Mucosa of rectum (tissue), 2 donors: ENCODE results near the gene SH2B3.
A peak's percentile ranks its signal among the peaks of the same experiment; 100 is the strongest.
"Not testable (repeated sequence)": the region's sequence is repeated elsewhere in the genome, so short reads cannot be mapped to it uniquely, and the experiment has no call there.

Experiments used
- H3K27ac ChIP-seq, 2 donors: one replicate each; pipeline ENCODE4 v1.7.0; 2013; ENCODE audit warnings: inconsistent platforms in 2 of 2, low read depth in 2 of 2, low read length in 2 of 2
- H3K27me3 ChIP-seq, 2 donors: one replicate each; pipeline ENCODE4 v1.7.0; 2013; ENCODE audit warnings: low read length in 2 of 2; ENCODE audit not compliant: control insufficient read depth in 2 of 2, insufficient read depth in 2 of 2
- H3K36me3 ChIP-seq, 2 donors: one replicate each; pipeline ENCODE4 v1.7.0; 2013; ENCODE audit warnings: low read length in 2 of 2; ENCODE audit not compliant: control insufficient read depth in 2 of 2, insufficient read depth in 2 of 2
- H3K4me1 ChIP-seq, 2 donors: one replicate each; pipeline ENCODE4 v1.7.0; 2013; ENCODE audit warnings: low read length in 2 of 2, mild to moderate bottlenecking in 1 of 2; ENCODE audit not compliant: control insufficient read depth in 2 of 2, insufficient read depth in 2 of 2
- H3K4me3 ChIP-seq, 2 donors: one replicate each; pipeline ENCODE4 v1.7.0; 2013; ENCODE audit warnings: low read length in 2 of 2
- H3K9ac ChIP-seq, 2 donors: one replicate each; pipeline ENCODE4 v1.7.0; 2013; ENCODE audit warnings: low read length in 2 of 2, low read depth in 1 of 2, mild to moderate bottlenecking in 1 of 2
- H3K9me3 ChIP-seq, 2 donors: one replicate each; pipeline ENCODE4 v1.7.0; 2013; ENCODE audit warnings: low read length in 2 of 2; ENCODE audit not compliant: control insufficient read depth in 2 of 2
- donor health status: healthy.
- donor health status: Normal muscosa, but diverticular disease.

The SH2B3 gene

GRCh38 chr12:111386885-111387284, 18.8 kb upstream of the SH2B3 start:
- H3K9ac ChIP-seq: no peak overlapping the region
- H3K4me1 ChIP-seq: no peaks in the 10 kb centered on the region
- H3K27me3 ChIP-seq: no peaks in the 10 kb centered on the region
- H3K9me3 ChIP-seq: no peaks in the 10 kb centered on the region
- no peaks in the 10 kb centered on the region for H3K36me3 ChIP-seq
- H3K4me3 ChIP-seq: no peak overlapping the region
- H3K27ac ChIP-seq: no peak overlapping the region

GRCh38 chr12:111387747-111388323, 17.9 kb upstream of the SH2B3 start:
- Histone ChIP-seq H3K4me1 (no peaks in the 10 kb centered on the region), H3K27ac (no peak overlapping the region), H3K4me3 (no peak overlapping the region), H3K27me3 (no peaks in the 10 kb centered on the region), H3K9me3 (no peaks in the 10 kb centered on the region), H3K36me3 (no peaks in the 10 kb centered on the region), H3K9ac (no peak overlapping the region)

DNA sequence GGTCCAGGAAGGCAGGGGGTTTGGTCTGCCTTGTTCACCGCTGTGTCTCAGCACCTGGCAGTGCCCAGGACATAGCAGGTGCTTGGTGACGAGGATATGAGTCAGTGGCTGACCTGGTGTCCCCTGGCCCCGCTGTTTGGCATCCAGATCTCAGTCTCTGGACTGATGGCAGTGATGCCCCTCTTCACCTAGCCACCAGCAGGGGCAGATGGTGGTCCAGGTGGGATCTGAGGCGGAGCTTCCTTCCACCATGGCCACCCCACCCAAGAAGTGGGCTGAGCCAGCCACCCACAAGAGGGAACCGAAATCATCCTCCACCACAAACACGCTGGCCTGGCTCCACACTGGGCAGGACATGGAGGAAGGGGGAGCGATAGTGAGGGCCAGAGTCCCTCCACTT, 16.1 kb upstream of the SH2B3 start:
- Histone ChIP-seq H3K27ac (no peak overlapping the region), H3K9ac (no peak overlapping the region), H3K36me3 (no peaks in the 10 kb centered on the region), H3K9me3 (no peaks in the 10 kb centered on the region), H3K4me3 (no peak overlapping the region), H3K27me3 (no peaks in the 10 kb centered on the region), H3K4me1 (no peaks in the 10 kb centered on the region)

GRCh38 chr12:111390910-111391309, 14.8 kb upstream of the SH2B3 start:
- Histone ChIP-seq H3K27me3 (no peaks in the 10 kb centered on the region), H3K9ac (no peak overlapping the region), H3K27ac (no peak overlapping the region), H3K4me1 (no peaks in the 10 kb centered on the region), H3K36me3 (no peaks in the 10 kb centered on the region), H3K9me3 (no peaks in the 10 kb centered on the region), H3K4me3 (no peak overlapping the region)

- no peak overlapping the region for H3K27ac ChIP-seq
- H3K9ac ChIP-seq: no peak overlapping the region
- H3K4me3 ChIP-seq: no peak overlapping the region
- peaks cover 0 to 5% of the 10 kb centered on the region in 2 donors for H3K4me1 ChIP-seq
- H3K9me3 ChIP-seq: no peaks in the 10 kb centered on the region
- no peaks in the 10 kb centered on the region for H3K36me3 ChIP-seq
- H3K27me3 ChIP-seq: no peaks in the 10 kb centered on the region
Measured at GRCh38 chr12:111393700-111394300, 11.9 kb upstream of the SH2B3 start.

DNA sequence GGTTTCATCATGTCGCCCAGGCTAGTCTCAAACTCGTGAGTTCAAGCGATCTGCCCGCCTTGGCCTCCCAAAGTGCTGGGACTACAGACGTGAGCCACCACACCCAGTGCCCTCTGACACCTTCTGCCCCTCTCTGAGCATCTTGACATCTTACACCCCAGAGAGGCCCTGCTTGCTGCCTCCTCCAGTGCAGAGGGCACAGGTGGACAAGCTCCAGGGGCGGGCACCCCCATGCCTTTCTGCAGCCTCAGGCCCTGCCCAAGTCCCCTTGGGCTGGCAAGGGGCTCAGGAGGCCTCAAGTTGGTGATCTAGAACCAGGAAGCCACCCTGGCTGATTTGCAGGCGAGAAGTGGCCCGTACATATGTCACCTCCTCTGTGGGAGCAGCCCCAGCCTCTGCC, 11.2 kb upstream of the SH2B3 start:
- no peaks in the 10 kb centered on the region for H3K36me3 ChIP-seq
- H3K9ac ChIP-seq: no peak overlapping the region
- H3K27me3 ChIP-seq: no peaks in the 10 kb centered on the region
- H3K27ac ChIP-seq: no peak overlapping the region
- no peak overlapping the region for H3K4me3 ChIP-seq
- no peaks in the 10 kb centered on the region for H3K9me3 ChIP-seq
- peaks cover 0 to 5% of the 10 kb centered on the region in 2 donors for H3K4me1 ChIP-seq

GRCh38 chr12:111395336-111396187, 10.2 kb upstream of the SH2B3 start:
- no peak overlapping the region for H3K9ac ChIP-seq
- H3K4me3 ChIP-seq: no peak overlapping the region
- no peaks in the 10 kb centered on the region for H3K36me3 ChIP-seq
- no peaks in the 10 kb centered on the region for H3K27me3 ChIP-seq
- peaks cover 0 to 5% of the 10 kb centered on the region in 2 donors for H3K4me1 ChIP-seq
- no peaks in the 10 kb centered on the region for H3K9me3 ChIP-seq
- H3K27ac ChIP-seq: no peak overlapping the region

DNA sequence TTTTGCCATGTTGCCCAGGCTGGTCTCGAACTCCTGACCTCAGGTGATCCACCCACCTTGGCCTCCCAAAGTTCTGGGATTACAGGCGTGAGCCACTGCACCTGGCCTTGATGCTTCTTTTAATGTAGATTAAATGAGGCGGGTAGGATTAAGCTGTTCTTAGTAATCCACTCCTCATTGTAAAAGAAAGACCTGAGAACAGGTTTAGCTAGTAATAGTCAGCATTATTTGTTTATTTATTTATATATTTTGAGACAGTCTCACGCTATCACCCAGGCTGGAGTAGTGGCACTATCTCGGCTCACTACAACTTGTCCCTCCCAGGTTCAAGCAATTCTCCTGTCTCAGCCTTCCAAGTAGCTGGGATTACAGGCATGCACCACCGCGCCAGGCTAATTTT, 9.5 kb upstream of the SH2B3 start:
- not testable (repeated sequence) for H3K27me3 ChIP-seq, H3K4me1 ChIP-seq, H3K9ac ChIP-seq, H3K9me3 ChIP-seq, H3K36me3 ChIP-seq, H3K4me3 ChIP-seq, H3K27ac ChIP-seq

DNA sequence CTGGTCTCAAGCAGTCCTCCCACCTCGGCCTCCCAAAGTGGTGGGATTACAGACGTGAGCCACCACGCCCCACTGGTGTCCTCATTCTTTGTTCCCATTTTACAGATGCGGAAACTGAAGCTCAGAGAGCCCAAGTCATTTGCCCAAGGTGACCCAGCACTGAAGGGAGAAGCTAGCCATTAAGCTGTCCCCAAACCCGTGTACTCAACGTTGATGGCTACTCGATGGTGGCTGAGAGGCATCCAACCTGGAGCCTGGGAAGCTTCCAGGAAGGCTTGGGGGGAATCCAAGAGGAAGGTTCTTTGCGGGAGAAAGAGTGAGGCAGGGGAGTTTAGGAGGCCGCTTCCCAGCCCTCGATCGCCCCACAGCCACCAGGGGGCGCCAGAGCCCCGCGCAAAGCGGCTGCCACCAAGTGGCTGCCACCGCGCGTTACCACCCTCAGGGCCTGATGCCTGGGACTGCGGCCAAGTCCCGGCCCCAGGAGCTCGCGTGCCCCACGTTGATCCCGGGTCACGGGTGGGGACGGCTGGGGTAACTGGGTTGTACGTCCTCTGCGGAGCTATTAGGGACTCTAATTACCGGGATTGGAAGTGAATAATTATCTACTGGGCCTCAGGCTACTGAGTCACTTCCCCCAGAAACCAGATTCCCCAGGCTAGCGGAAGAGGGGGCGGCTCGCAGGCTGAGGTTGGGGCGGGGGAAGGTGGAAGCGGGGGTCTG, 8.8 kb upstream of the SH2B3 start:
- Histone ChIP-seq H3K4me1 (peaks cover 0 to 5% of the 10 kb centered on the region in 2 donors), H3K36me3 (no peaks in the 10 kb centered on the region), H3K4me3 (peak overlapping the region; percentile 28 to 48), H3K27me3 (no peaks in the 10 kb centered on the region), H3K27ac (no peak overlapping the region), H3K9me3 (no peaks in the 10 kb centered on the region), H3K9ac (peak overlapping the region; percentile 24 to 45)

DNA sequence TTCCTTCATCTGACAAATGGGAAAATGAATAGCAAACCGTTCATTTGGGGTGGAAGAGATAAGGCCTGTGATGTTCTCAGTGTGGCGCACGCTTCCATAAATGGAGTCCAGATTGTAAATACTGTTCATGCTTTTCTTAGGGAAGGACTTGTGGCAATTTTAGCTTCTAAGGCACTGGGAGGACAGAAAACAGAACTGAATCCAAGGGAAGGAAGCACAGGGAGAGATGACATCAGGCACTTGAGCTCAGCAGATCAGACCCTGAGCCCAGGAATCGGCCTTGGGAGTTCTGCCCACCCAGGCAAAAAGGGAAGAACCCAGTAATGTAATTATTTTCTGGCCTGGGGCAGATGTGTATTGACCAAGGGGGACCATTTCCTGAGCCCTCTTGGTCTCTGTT, 7.2 kb upstream of the SH2B3 start:
- Histone ChIP-seq H3K9me3 (no peaks in the 10 kb centered on the region), H3K36me3 (no peaks in the 10 kb centered on the region), H3K4me1 (peaks cover 4 to 12% of the 10 kb centered on the region in 2 donors), H3K9ac (no peak overlapping the region), H3K27me3 (no peaks in the 10 kb centered on the region), H3K4me3 (no peak overlapping the region), H3K27ac (peak overlapping the region; percentile 42 to 48)
